Parathyroid adenoma (tissue), 2 donors: Measurements from ENCODE around the gene ZNF79.

Source experiments
- H2AFZ ChIP-seq: fragments of 300-600 bp; sonication (generic); one replicate; pipeline ENCODE4 v1.7.0; 2017; ENCODE audit warnings: antibody characterized with exemption, mild to moderate bottlenecking
- H3K27ac ChIP-seq: fragments of 300-600 bp; sonication (generic); one replicate; pipeline ENCODE4 v1.7.0; 2017
- H3K27me3 ChIP-seq: fragments of 300-600 bp; sonication (generic); one replicate; pipeline ENCODE4 v1.7.0; 2017; ENCODE audit warnings: low read length; ENCODE audit not compliant: control insufficient read depth, insufficient read depth
- H3K36me3 ChIP-seq: fragments of 300-600 bp; sonication (generic); one replicate; pipeline ENCODE4 v1.7.0; 2017; ENCODE audit warnings: low read length; ENCODE audit not compliant: control insufficient read depth, insufficient read depth
- H3K4me1 ChIP-seq: fragments of 300-600 bp; sonication (generic); one replicate; pipeline ENCODE4 v1.7.0; 2017; ENCODE audit warnings: control low read depth
- H3K4me2 ChIP-seq: fragments of 300-600 bp; sonication (generic); one replicate; pipeline ENCODE4 v1.7.0; 2017; ENCODE audit warnings: low read length
- H3K4me3 ChIP-seq: fragments of 300-600 bp; sonication (generic); one replicate; pipeline ENCODE4 v1.7.0; 2017; ENCODE audit warnings: low read depth, low read length
- H3K79me2 ChIP-seq: fragments of 300-600 bp; sonication (generic); one replicate; pipeline ENCODE4 v1.7.0; 2017; ENCODE audit warnings: control low read depth
- H3K9ac ChIP-seq: fragments of 300-600 bp; sonication (generic); one replicate; pipeline ENCODE4 v1.7.0; 2017; ENCODE audit warnings: mild to moderate bottlenecking
- H3K9me3 ChIP-seq: fragments of 300-600 bp; sonication (generic); one replicate; pipeline ENCODE4 v1.7.0; 2017; ENCODE audit warnings: low read length; ENCODE audit not compliant: control insufficient read depth
- CTCF ChIP-seq: fragments of 300-600 bp; sonication (generic); IDR thresholded peaks from one replicate; pipeline ENCODE4 v1.7.0; 2017; ENCODE audit warnings: antibody characterized with exemption, mild to moderate bottlenecking
- donor health status: primary hyperparathyroidism.

Gene ZNF79

GRCh38 chr9:127494304-127494702 lies 70.1 kb downstream of the ZNF79 start:
- no peak for TF ChIP-seq CTCF
- Histone ChIP-seq H3K27me3 (no peaks in the 10 kb centered on the region), H3K9me3 (no peaks in the 10 kb centered on the region), H3K27ac (no peak overlapping the region), H3K9ac (no peak overlapping the region), H2AFZ (no peak overlapping the region), H3K4me2 (no peak overlapping the region), H3K4me1 (no peaks in the 10 kb centered on the region), H3K79me2 (no peaks in the 10 kb centered on the region), H3K36me3 (no peaks in the 10 kb centered on the region), H3K4me3 (no peak overlapping the region)
